B cell (primary cell): ENCODE measurements around the gene SERPINA12. TPM values are rescaled to one million over a fixed set of nuclear protein-coding genes. Genes with fewer than 3 reads are reported as not detected.

Experiments used
- ATAC-seq: fragments of 200-7000 bp; cut with Tn5 transposase; one replicate; pipeline ENCODE4 v1.10.0; 2021; ENCODE audit warnings: low read depth, mild to moderate bottlenecking, moderate number of reproducible peaks, moderate library complexity
- CTCF ChIA-PET: fragments of 350-600 bp; sonication (Branson Sonifier 250); formaldehyde crosslinking; loops from one replicate; lab custom pipeline; 2021; ENCODE audit warnings: antibody characterized with exemption, inconsistent platforms; lab: Charles Lee
- POLR2A ChIA-PET: fragments of 350-600 bp; sonication (Branson Sonifier 250); formaldehyde crosslinking; loops from one replicate; lab custom pipeline; 2021; ENCODE audit warnings: antibody characterized with exemption; lab: Charles Lee
- DNase-seq: peaks from one replicate; pipeline ENCODE4 v3.0.0; 2013
- H2AFZ ChIP-seq: 2 replicates; pipeline ENCODE4 v1.6.1; 2012; ENCODE audit warnings: mild to moderate bottlenecking, low read depth, low read length; ENCODE audit not compliant: insufficient read depth, poor library complexity, severe bottlenecking
- H3K27ac ChIP-seq, 2 donors: 1 replicate in 1 of 2; 2 replicates in 1 of 2; pipeline ENCODE4 v1.5.1; 2012 to 2013; ENCODE audit warnings: low read length in 2 of 2, mild to moderate bottlenecking in 2 of 2, moderate library complexity in 1 of 2
- H3K27me3 ChIP-seq, 4 experiments: fragments of 200-600 bp in 1 of 4; sonication (generic) in 1 of 4; replicated peaks in 1 of 4; 1 replicate in 2 of 4; 2 replicates in 2 of 4; pipeline versions ENCODE4 v1.6.1 to v1.7.0; 2013 to 2016; ENCODE audit warnings: low read length in 3 of 4, mild to moderate bottlenecking in 2 of 4, mixed read lengths in 1 of 4, moderate library complexity in 1 of 4; ENCODE audit not compliant: insufficient read depth in 4 of 4, control insufficient read depth in 3 of 4; ENCODE audit errors: control extremely low read depth in 1 of 4
- H3K36me3 ChIP-seq, 2 experiments: replicated peaks in 1 of 2; 1 replicate in 1 of 2; 2 replicates in 1 of 2; pipeline versions ENCODE4 v1.6.1 to v1.7.1; 2013; ENCODE audit warnings: low read length in 1 of 2; ENCODE audit not compliant: insufficient read depth in 2 of 2, control insufficient read depth in 1 of 2; ENCODE audit errors: control extremely low read depth in 1 of 2, extremely low read depth in 1 of 2
- H3K4me1 ChIP-seq, 2 donors: fragments of 200-600 bp in 1 of 2; sonication (generic) in 1 of 2; 1 replicate in 1 of 2; 2 replicates in 1 of 2; pipeline versions ENCODE4 v1.5.1 to v1.6.1; 2013 to 2017; ENCODE audit warnings: low read length in 2 of 2; ENCODE audit not compliant: control insufficient read depth in 2 of 2, insufficient read depth in 2 of 2
- H3K4me2 ChIP-seq: replicated peaks from 2 replicates; pipeline ENCODE3; 2012; ENCODE audit warnings: mild to moderate bottlenecking, low read depth, low read length; ENCODE audit not compliant: poor library complexity, severe bottlenecking
- H3K4me3 ChIP-seq, 5 experiments: fragments of 200-600 bp in 1 of 5; sonication (generic) in 1 of 5; 1 replicate in 3 of 5; 2 replicates in 2 of 5; pipeline versions ENCODE4 v1.5.1 to v1.7.0; 2011 to 2016; ENCODE audit warnings: low read length in 4 of 5, mild to moderate bottlenecking in 4 of 5, low read depth in 2 of 5, control low read depth in 1 of 5, moderate library complexity in 1 of 5; ENCODE audit not compliant: insufficient read depth in 1 of 5; ENCODE audit errors: control extremely low read depth in 1 of 5, extremely low read depth in 1 of 5
- H3K79me2 ChIP-seq: fragments of 200-600 bp; sonication (generic); one replicate; pipeline ENCODE4 v1.6.0; 2016; ENCODE audit warnings: low read length; ENCODE audit not compliant: control insufficient read depth, insufficient read depth
- H3K9ac ChIP-seq: fragments of 200-600 bp; sonication (generic); 2 replicates; pipeline ENCODE4 v1.6.1; 2017; ENCODE audit warnings: mild to moderate bottlenecking, low read length, moderate library complexity
- H3K9me3 ChIP-seq, 3 donors: one replicate each; pipeline versions ENCODE4 v1.6.1 to v1.7.1; 2013; ENCODE audit warnings: low read length in 2 of 3; ENCODE audit not compliant: control insufficient read depth in 2 of 3, insufficient read depth in 1 of 3; ENCODE audit errors: control extremely low read depth in 1 of 3
- H4K20me1 ChIP-seq: 2 replicates; pipeline ENCODE4 v1.6.0; 2012; ENCODE audit warnings: mild to moderate bottlenecking, low read length; ENCODE audit not compliant: insufficient read depth, control insufficient read depth, poor library complexity, severe bottlenecking
- H3K27ac Mint-ChIP-seq: one replicate; pipeline ENCODE4 v1.8.0; 2021; ENCODE audit warnings: mixed read lengths
- H3K27me3 Mint-ChIP-seq: one replicate; pipeline ENCODE4 v1.8.0; 2021; ENCODE audit warnings: mixed read lengths
- H3K4me1 Mint-ChIP-seq: one replicate; pipeline ENCODE4 v1.8.0; 2021; ENCODE audit warnings: mixed read lengths
- H3K4me3 Mint-ChIP-seq: one replicate; pipeline ENCODE4 v1.8.0; 2021; ENCODE audit warnings: mixed read lengths
- H3K9me3 Mint-ChIP-seq: one replicate; pipeline ENCODE4 v1.8.0; 2022; ENCODE audit warnings: mixed read lengths; ENCODE audit not compliant: insufficient read depth
- EZH2 ChIP-seq: IDR thresholded peaks from 2 replicates; pipeline ENCODE4 v1.6.1; 2012; ENCODE audit warnings: borderline replicate concordance, low read depth, mild to moderate bottlenecking, moderate library complexity, low read length; ENCODE audit not compliant: insufficient read depth, poor library complexity, severe bottlenecking
- WGBS: methylation state at CpG from one replicate; pipeline ENCODE4 v1.1.5; 2013; ENCODE audit warnings: missing lambda C conversion rate; ENCODE audit not compliant: insufficient coverage; 5-methylcytosine and 5-hydroxymethylcytosine counted together
- intact Hi-C: fragments of 100-400 bp; cut with micrococcal nuclease; formaldehyde crosslinking; loops from one replicate; pipeline ENCODE4 v1.10.0; 2022
- polyA plus RNA-seq: library from polyadenylated mRNA; depleted of rRNA; stranded (reverse); fragments of >200 nt; gene quantifications from 2 replicates; pipeline ENCODE4 v1.2.3, GENCODE V29; 2012
- total RNA-seq, 2 donors: library from RNA; stranded (reverse); fragments of 120-200 nt in 1 of 2; gene quantifications; 1 replicate in 1 of 2; 2 replicates in 1 of 2; pipeline versions ENCODE4 v1.2.3 to v1.2.4, GENCODE V29; 2013 to 2022
- TF ChIP-seq, protein P1 (sequence below): fragments of 200-600 bp; IDR thresholded peaks from one replicate; pipeline ENCODE4 v1.8.0; 2022; ENCODE audit warnings: antibody characterized with exemption, mild to moderate bottlenecking

The SERPINA12 gene
- total and polyA plus RNA-seq, 2 donors (not counting 1 experiment from before 2014, with no cell fraction given): not detected

DNA sequence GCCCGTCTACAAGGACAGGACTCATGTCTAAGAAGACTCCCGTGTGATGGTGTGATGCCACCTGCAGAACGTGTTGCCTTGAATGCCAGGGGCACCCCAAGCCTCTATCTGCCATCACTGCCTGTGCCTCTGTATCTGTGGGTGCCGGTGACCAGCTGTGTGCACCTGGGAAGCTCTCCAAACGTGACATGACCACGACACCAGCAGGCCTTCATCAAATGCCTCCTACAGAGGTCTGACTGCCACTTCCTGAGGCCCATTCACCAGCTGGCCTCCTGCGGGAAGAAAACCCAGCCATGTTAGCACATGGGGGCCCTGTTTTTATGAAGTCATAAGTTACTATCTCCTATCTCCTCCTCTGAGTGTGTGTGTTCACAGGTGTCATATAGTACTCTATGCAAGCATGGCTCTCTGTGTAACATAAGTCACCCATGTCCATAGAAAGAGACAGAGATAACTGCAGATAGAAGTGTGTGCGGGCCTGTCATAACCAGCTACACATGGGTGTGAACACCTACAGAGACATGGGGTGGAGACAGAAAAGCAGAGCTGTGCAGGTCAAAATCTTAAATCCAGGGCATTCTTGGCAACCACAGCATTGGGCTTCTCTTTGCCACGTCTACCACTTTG is 33.7 kb upstream of the SERPINA12 start:
- no peak overlapping the region for H3K4me3 Mint-ChIP-seq
- no peak for TF ChIP-seq EZH2
- TF ChIP-seq, protein P1, sequence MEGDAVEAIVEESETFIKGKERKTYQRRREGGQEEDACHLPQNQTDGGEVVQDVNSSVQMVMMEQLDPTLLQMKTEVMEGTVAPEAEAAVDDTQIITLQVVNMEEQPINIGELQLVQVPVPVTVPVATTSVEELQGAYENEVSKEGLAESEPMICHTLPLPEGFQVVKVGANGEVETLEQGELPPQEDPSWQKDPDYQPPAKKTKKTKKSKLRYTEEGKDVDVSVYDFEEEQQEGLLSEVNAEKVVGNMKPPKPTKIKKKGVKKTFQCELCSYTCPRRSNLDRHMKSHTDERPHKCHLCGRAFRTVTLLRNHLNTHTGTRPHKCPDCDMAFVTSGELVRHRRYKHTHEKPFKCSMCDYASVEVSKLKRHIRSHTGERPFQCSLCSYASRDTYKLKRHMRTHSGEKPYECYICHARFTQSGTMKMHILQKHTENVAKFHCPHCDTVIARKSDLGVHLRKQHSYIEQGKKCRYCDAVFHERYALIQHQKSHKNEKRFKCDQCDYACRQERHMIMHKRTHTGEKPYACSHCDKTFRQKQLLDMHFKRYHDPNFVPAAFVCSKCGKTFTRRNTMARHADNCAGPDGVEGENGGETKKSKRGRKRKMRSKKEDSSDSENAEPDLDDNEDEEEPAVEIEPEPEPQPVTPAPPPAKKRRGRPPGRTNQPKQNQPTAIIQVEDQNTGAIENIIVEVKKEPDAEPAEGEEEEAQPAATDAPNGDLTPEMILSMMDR: no peak
- ChIA-PET POLR2A (no interaction called here), CTCF (no interaction called here)
- no peak overlapping the region for H3K9ac ChIP-seq
- peaks cover 12% of the 10 kb centered on the region for H3K27me3 Mint-ChIP-seq
- ATAC-seq (no peak), DNase-seq (no peak)
- no peak overlapping the region for H2AFZ ChIP-seq
- H3K4me1 ChIP-seq: no peaks in the 10 kb centered on the region
- 76% methylated on average over 5 of the region's 9 CpGs for WGBS
- H3K27me3 ChIP-seq: no peaks in the 10 kb centered on the region
- H3K4me3 ChIP-seq: no peak overlapping the region
- H3K36me3 ChIP-seq: no peaks in the 10 kb centered on the region
- no peak overlapping the region for H3K27ac ChIP-seq
- H3K4me1 Mint-ChIP-seq: no peaks in the 10 kb centered on the region
- H3K27ac Mint-ChIP-seq: no peak overlapping the region
- H3K4me2 ChIP-seq: no peak overlapping the region
- H3K79me2 ChIP-seq: no peaks in the 10 kb centered on the region
- no peaks in the 10 kb centered on the region for H4K20me1 ChIP-seq
- H3K9me3 Mint-ChIP-seq: no peaks in the 10 kb centered on the region
- H3K9me3 ChIP-seq: peaks cover 0 to 20% (median 0%) of the 10 kb centered on the region in 3 donors
- intact Hi-C loops: no loop called here

DNA sequence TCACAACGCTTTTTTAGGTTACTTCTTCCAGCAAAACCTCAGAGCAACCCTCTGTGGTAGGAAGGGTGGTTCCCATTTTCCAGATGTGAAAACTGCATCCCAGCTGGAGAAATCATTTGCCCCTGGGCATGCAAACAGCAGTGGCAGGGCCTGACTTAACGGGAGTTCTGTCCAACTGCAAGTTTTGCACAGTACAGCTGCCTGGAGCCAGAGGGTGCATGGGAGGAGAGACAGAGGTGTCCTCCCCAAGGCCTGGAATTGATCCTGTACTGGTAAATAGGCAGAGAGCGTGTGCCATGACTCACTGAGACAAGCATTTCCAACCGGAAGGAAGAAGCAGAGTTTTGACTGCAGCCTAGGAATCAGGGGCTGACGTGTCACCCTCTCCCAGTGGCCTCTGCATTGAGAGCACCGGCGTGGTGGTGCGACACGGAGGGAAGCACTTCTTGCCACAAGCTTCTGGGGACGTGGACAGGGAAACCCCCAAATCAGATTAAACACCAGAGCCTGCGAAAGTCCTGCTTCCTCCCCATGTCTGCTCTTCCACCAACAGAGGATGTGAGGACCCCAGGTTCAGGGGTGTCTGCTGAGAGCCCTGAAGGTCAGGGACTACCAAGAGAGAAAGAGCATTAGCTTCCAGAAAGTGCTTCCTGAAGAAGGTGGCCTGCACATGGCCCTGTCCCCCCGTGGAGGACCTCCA is 33.0 kb upstream of the SERPINA12 start:
- H3K9me3 Mint-ChIP-seq: no peaks in the 10 kb centered on the region
- H3K4me3 Mint-ChIP-seq: no peak overlapping the region
- peaks cover 0 to 21% (median 0%) of the 10 kb centered on the region in 3 donors for H3K9me3 ChIP-seq
- no peak overlapping the region for H3K4me2 ChIP-seq
- H3K4me1 Mint-ChIP-seq: no peaks in the 10 kb centered on the region
- H2AFZ ChIP-seq: no peak overlapping the region
- no peak for ATAC-seq
- H3K27me3 Mint-ChIP-seq: peaks cover 12% of the 10 kb centered on the region
- H3K27ac ChIP-seq: no peak overlapping the region
- no peak overlapping the region for H3K9ac ChIP-seq
- H3K4me1 ChIP-seq: no peaks in the 10 kb centered on the region
- H4K20me1 ChIP-seq: no peaks in the 10 kb centered on the region
- CTCF ChIA-PET: no interaction called here
- intact Hi-C loops: no loop called here
- H3K4me3 ChIP-seq: no peak overlapping the region
- no peaks in the 10 kb centered on the region for H3K27me3 ChIP-seq
- 72% methylated on average over 11 of the region's 12 CpGs for WGBS
- H3K27ac Mint-ChIP-seq: no peak overlapping the region
- DNase-seq: no peak
- no peaks in the 10 kb centered on the region for H3K79me2 ChIP-seq
- POLR2A ChIA-PET: no interaction called here
- no peaks in the 10 kb centered on the region for H3K36me3 ChIP-seq
- no peak for TF ChIP-seq EZH2
- TF ChIP-seq, protein P1: no peak
